ENCODE measurements around the gene LETM1. TPM values are rescaled to one million over a fixed set of nuclear protein-coding genes. Genes with fewer than 3 reads are reported as not detected.

Gene LETM1
- total RNA-seq, 1 donor from 2014 or later = 60.3 TPM

DNA sequence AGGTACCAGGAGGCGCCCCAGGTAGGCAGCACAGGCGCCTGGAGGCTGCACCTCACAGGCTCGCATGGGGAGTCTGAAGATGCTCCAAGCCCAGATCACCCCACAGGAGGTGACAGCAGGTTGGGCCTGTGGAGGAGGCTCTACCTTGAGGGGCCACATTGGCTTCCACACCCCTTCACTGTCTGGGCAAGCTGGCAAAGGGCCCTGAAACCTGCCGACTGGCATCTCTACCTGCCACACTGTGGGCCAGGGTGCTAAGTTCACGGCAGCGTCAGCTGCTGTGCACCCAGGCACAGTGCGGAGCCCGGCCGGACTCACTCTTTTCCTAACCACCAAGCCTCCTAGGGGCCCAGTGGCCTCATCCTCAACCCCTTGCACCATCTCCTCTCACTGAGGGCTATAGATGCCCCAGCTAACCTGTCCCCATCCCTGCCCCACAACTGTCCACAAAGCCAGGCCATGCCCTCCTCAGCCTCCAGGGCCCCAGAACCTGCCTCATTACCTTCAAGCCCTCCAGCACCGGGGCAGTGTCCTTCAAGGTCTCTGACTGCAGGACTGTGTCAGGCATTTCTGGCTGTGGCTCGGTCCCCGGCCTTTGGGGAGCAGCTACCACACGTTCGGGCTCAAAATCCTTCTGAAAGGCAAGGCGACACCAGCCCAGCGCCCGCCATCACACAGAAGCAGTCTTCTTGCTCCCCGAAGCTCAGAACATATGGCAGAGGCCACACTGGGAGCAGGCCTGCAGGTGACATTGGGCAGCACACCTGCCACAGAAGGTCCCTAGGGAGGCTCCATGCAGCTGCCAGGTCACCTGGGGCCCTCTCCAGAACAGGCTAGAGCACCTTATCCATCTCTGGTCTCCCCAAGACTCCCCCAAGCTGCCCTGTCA lies 34.0 kb downstream of the LETM1 start:
- Mint-ChIP-seq H3K4me3 (ENCODE audit: unreplicated experiment) (no peak overlapping the region), H3K4me1 (ENCODE audit: low read depth, unreplicated experiment) (no peaks in the 10 kb centered on the region), H3K9me3 (ENCODE audit: unreplicated experiment) (no peaks in the 10 kb centered on the region), H3K27ac (ENCODE audit: unreplicated experiment) (no peak overlapping the region), H3K36me3 (ENCODE audit: low read depth, unreplicated experiment) (peaks cover 28% of the 10 kb centered on the region), H3K27me3 (ENCODE audit: low read depth, unreplicated experiment) (no peaks in the 10 kb centered on the region)
- Histone ChIP-seq H3K4me2 (ENCODE audit: low read length) (no peak overlapping the region), H3K4me1 (ENCODE audit: insufficient read depth, low read length) (no peaks in the 10 kb centered on the region), H4K20me1 (ENCODE audit: insufficient read depth, low read length) (peaks cover 15% of the 10 kb centered on the region), H3K27me3 (ENCODE audit: insufficient read depth, low read length) (no peaks in the 10 kb centered on the region), H3K27ac (ENCODE audit: low read depth, low read length) (no peak overlapping the region), H3K79me2 (ENCODE audit: insufficient read depth, low read length) (no peaks in the 10 kb centered on the region), H3K9me3 (ENCODE audit: insufficient read depth, low read depth, low read length) (no peaks in the 10 kb centered on the region), H3K36me3 (ENCODE audit: insufficient read depth, low read length) (peaks cover 28% of the 10 kb centered on the region), H3K9ac (ENCODE audit: low read length) (no peak overlapping the region), H3K4me3 (ENCODE audit: insufficient read depth, low read depth, low read length) (no peak overlapping the region), H2AFZ (ENCODE audit: low read depth, low read length) (no peak overlapping the region)
- DNase-seq (ENCODE audit: low read depth) (no peak), FAIRE-seq (no peak)
- TF ChIP-seq, protein P1, sequence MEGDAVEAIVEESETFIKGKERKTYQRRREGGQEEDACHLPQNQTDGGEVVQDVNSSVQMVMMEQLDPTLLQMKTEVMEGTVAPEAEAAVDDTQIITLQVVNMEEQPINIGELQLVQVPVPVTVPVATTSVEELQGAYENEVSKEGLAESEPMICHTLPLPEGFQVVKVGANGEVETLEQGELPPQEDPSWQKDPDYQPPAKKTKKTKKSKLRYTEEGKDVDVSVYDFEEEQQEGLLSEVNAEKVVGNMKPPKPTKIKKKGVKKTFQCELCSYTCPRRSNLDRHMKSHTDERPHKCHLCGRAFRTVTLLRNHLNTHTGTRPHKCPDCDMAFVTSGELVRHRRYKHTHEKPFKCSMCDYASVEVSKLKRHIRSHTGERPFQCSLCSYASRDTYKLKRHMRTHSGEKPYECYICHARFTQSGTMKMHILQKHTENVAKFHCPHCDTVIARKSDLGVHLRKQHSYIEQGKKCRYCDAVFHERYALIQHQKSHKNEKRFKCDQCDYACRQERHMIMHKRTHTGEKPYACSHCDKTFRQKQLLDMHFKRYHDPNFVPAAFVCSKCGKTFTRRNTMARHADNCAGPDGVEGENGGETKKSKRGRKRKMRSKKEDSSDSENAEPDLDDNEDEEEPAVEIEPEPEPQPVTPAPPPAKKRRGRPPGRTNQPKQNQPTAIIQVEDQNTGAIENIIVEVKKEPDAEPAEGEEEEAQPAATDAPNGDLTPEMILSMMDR (IDR thresholded peaks at IDR 0.05; ENCODE audit: insufficient read depth, low read depth, low read length) = no peak
- TF ChIP-seq EZH2 (IDR thresholded peaks at IDR 0.05; ENCODE audit: insufficient read depth, low read length) = no peak

GRCh38 chr4:1819816-1820215 lies 36.1 kb downstream of the LETM1 start:
- peaks cover 16% of the 10 kb centered on the region for H3K36me3 Mint-ChIP-seq (ENCODE audit: low read depth, unreplicated experiment)

More at GRCh38 chr4:1819816-1820215, 36.1 kb downstream of the LETM1 start:
- Mint-ChIP-seq H3K9me3 (ENCODE audit: unreplicated experiment) (no peaks in the 10 kb centered on the region), H3K27me3 (ENCODE audit: low read depth, unreplicated experiment) (no peaks in the 10 kb centered on the region), H3K4me3 (ENCODE audit: unreplicated experiment) (no peak overlapping the region), H3K27ac (ENCODE audit: unreplicated experiment) (no peak overlapping the region), H3K4me1 (ENCODE audit: low read depth, unreplicated experiment) (no peaks in the 10 kb centered on the region)
- Histone ChIP-seq H3K4me3 (ENCODE audit: insufficient read depth, low read depth, low read length) (no peak overlapping the region), H3K9ac (ENCODE audit: low read length) (no peak overlapping the region), H3K27me3 (ENCODE audit: insufficient read depth, low read length) (no peaks in the 10 kb centered on the region), H3K9me3 (ENCODE audit: insufficient read depth, low read depth, low read length) (no peaks in the 10 kb centered on the region), H3K79me2 (ENCODE audit: insufficient read depth, low read length) (no peaks in the 10 kb centered on the region), H3K4me2 (ENCODE audit: low read length) (no peak overlapping the region), H2AFZ (ENCODE audit: low read depth, low read length) (no peak overlapping the region), H3K4me1 (ENCODE audit: insufficient read depth, low read length) (no peaks in the 10 kb centered on the region), H3K27ac (ENCODE audit: low read depth, low read length) (no peak overlapping the region), H3K36me3 (ENCODE audit: insufficient read depth, low read length) (peaks cover 26% of the 10 kb centered on the region), H4K20me1 (ENCODE audit: insufficient read depth, low read length) (no peaks in the 10 kb centered on the region)
- DNase-seq (ENCODE audit: low read depth) (no peak), FAIRE-seq (no peak)
- TF ChIP-seq, protein P1 (IDR thresholded peaks at IDR 0.05; ENCODE audit: insufficient read depth, low read depth, low read length) = no peak
- no peak for TF ChIP-seq EZH2 (IDR thresholded peaks at IDR 0.05; ENCODE audit: insufficient read depth, low read length)

All from astrocyte (in vitro differentiated cells and primary cell).